Fibroblast of skin of left quadriceps (primary cell): ENCODE results near the gene GNB1L.

Source experiments
- DNase-seq, 2 experiments: peaks; one replicate each; pipeline ENCODE4 v3.0.0-alpha.2; 2013; ENCODE audit warnings: low read depth in 2 of 2

Gene GNB1L

DNA sequence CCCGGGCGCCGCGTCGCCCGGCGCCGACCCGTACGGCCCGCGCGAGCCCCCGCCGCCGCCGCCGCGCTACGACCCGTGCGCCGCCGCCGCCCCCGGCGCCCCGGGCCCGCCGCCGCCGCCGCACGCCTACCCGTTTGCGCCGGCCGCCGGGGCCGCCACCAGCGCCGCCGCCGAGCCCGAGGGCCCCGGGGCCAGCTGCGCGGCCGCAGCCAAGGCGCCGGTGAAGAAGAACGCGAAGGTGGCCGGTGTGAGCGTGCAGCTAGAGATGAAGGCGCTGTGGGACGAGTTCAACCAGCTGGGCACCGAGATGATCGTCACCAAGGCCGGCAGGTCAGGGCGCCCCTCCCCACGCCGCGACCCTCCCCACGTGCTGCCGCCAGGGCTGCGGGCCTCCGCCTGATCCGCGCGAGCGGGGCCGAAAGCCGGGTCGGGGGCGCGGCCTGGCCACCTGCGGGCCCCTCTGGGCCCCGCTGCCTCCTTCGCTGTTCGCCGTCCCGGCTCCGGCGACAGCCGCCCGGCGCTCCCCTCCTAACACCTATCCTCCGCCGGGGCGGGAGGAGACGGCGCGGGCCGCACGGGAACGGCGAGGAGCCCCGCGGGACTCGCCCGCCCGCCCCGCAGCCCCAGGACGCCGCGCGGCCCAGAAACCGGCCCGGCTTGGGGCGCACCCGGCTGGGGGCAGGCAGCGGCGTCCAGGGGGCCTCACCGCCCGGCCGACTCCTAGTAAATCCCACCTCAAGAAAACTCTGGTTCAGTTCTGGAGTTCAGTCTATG, 93.5 kb downstream of the GNB1L start:
- DNase-seq: no peak

DNA sequence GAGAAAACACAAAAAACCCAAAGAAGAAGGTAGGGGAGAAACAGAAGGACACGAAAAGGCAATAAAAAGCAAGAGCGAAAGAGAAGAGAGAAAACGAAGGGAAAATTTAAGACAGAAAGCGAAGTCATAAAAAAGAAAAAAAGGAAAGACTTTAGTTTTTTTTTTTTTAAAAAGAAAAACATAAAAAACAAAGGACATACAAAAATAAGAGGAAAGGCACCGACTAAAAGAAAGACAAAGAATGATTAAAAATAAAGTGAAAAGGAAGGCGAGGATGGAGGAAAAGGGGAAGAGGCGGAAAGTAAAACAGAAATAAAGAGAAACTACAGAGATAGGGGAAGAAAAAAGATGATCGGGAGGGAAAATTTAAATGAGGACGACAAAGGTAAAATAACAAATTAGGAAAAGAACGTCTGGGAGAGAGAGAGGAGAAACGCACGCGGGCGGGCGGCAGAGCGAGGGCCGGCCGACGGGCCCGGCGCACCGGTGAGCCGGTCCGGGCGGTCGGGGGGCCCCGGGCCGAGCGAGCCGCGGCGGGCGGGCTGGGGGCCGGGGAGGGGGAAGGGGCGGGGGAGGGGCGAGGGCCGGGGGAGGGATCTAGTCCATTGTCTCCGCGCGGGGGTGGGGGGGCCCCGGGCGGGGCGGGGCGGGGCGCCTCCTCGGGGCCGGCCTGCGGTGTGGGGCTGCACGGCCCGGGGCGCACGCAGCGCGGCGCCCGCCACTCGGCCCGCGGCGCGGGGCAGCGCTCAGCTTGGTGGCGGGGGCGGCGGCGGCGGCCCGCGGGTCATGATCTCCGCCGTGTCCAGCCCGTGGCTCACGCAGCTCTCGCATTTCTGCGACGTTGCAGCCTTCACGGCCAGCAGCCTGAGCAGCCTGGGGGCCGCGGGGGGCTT, 94.4 kb downstream of the GNB1L start, which contains the start of gene TBX1:
TBX1 (plus strand) TSS at position 721 of the 893 bp plus-strand sequence; CDS start at position 787, 66 bp downstream.
- no peak for DNase-seq

DNA sequence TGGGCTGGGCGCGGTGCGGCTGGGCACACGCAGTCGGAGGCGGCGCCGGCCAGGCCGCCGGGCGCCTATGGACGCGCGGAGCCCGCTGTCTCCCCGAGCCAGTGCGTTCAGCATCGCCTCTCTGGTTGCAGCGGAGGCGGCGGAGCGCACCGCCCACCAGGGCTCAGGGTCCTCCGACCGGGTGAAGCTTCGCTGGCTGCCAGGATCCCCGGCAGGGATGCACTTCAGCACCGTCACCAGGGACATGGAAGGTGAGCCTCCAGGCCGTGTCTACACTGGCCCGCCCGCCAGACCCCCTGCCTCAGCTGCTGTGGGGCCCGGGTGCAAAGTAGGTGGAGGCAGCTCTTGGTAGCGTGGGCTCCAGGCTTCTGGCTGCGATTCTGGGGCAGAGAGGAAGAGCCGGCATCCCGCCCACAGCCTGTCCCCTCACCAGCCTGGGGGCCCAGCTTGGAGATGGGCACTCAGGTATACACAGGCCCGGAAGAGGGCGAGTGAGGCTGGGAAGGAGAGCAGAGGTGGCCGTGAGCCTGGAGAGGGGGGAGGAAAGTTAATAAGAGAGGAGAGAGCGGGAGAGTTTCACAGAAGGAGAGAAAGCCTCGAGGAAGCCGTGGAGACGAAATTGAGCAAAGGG, 95.1 kb downstream of the GNB1L start:
- DNase-seq: no peak

DNA sequence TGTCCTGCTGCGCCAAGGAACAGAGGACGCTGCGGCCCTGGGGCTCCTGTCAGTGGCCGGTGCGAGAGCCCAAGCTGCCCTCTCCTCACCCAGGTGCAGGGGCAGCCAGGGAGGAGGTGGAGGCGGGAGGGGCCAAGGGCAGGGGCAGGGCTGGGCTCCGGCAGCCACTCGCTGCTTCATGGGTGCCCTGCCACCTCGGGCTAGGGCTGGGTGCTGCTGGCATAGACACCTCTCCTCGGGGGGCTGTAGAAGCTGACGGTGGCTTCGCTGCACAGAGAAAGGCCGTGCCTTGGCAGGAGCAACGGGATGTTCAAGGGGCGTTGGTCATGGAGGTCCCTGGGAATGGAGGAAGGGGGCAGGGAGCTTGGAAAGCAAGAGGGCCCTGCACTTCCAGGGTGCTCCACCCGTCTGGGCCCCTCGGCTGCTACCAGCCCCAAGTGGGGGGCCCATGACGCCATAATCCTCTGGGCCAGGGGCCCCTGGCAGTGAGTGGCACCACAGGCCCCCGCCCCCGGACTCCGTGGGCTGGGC, 95.7 kb downstream of the GNB1L start:
- DNase-seq: no peak

DNA sequence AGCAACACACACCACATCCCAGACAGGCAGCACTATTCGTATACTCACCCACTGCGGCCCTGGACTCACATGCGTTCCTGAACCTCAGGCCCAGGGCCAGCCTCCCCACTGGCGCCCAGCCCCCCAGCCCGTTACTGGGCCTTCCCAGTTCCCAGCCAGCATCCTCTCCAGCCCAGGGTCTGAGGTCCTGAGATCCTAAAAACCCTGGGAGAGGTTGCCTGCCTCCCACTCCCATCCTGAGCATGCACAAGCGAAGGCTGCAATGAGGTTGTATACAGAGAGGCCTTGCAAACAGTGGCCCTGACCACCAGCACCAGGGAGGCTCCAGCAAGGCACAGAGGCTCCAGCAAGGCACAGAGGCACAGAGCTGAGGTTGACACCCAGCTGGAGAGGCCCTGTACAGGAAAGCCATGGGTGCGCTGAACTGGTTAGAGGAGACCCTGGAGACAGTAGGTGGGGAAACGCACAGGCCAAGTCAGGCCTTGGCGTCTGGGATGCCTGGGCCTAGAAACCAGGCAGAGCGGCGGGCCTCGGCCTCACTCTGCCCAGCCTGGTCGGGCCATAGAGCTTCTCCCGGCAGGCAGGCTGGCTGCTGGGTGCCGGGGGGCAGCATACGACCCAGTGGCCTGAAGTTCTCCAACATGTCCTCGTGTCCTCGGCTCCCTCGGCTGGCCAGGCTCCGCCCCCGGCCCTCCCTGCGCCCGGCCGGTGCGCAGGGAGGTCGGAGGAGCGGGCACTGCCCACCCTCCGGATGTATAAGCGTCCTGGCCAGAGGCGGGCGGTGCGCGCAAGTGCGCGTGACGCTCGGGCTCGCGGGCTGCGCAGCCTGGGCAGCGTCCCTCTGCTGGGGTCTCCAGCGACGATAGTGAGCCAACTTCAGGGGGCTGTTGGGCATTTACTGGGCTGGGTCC, 96.4 kb downstream of the GNB1L start:
- no peak for DNase-seq

DNA sequence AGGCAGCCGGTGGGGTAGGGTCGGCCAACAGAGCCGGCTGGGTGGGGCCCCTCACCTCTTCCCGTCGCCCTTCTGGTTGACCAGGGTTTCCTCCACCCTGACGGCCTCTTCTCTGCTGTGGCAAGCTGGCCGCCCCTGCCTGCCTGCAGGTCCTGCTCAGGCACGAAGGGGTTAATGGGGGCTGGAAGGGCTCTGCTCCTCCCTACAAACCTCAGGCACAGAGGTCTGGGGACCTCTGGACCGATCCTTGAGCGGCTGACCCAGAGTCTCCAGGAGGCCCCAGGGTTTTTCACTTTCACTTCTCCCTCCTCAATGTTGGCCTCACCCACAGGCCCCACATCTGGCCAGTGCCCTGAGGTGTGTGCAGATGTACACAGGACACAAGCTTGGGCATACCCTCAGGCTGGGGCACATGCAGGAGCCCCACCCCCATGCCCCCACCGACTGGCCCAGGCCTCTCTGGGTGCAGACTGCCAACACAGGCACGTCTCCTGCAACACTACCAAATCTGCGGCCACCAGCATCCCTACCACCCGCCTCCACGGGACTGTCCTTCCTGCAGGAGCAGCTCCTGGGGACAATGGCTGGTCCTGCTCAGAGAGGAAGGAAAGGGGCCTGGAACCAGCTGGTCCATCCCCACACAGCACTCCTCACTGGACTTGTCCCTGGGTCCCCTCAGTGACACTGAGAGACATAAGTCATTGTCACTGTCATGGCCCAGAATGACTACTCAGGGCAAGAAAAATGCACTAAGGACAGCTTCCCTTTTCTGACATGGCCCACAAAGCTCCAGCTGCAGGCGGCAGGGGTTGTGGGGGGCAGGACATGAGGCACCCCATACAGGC, 97.3 kb downstream of the GNB1L start:
- DNase-seq: no peak

DNA sequence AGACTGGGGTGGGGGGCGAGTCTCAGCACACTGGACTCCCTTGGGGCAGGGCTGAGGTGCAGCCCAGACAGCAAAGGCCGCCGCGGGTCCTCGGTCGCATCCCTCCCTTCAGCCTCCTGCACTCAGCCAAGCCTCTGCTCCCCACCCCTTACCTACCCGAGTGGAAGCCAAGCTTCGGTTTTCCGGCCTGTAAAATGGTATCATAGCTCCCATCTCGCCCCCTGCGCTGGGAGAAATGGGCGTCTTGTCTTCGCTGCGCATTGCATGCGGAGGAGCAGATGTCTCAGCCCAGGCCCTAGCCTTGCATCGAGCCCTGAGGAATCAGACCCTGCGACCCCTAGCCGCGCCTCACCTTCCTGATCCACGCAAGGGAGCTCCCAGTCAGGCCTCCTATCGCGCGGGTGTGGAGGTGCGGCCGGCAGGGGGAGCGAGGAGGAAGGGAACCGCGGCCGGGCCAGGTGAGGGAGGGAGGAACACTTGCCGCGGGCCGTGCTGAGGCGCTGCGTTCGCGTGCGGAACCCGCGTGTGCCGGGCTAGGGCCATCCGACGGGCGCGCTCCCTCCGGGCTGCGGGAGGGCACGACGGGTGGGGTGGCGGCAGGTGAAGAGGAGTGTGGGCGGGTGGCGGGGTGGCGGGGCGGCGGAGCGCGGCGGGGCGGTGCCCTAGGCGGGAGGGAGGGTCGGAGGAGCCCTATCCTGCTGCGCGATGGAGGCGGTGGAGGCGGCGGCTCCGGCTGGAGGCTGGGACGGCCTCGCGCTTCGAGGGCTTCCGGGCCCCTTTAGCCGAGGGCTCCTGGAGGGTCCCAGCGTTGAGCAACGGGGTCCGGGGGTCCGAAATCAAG, 98.2 kb downstream of the GNB1L start:
- no peak for DNase-seq

DNA sequence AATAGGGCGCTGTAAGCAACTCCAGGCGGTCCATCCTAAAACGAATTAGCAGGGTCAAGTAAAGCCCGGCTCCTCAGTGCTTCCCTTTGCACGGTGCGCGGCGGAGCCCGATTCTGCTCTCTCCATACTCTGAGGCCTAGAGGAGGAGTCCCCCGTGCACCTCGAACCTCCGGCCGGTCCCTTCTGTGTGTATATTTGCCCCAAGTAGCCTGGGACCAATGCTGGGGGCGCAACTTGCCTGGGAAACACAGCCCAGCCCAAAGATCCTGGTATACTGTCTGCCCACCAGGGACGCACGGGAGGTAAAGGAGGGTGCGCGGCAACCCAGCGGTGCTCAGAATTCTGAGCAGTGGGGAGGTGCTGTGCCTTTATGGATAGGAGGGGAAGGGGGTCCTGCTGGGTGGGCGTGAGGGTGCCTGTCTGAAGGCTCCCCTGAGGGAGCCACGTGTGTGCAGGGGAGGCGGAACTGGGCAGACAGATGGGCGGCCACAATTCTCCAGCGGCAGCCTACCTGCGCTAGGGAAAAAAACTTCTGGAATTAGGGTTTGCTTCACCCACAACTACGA, 98.9 kb downstream of the GNB1L start:
- no peak for DNase-seq

DNA sequence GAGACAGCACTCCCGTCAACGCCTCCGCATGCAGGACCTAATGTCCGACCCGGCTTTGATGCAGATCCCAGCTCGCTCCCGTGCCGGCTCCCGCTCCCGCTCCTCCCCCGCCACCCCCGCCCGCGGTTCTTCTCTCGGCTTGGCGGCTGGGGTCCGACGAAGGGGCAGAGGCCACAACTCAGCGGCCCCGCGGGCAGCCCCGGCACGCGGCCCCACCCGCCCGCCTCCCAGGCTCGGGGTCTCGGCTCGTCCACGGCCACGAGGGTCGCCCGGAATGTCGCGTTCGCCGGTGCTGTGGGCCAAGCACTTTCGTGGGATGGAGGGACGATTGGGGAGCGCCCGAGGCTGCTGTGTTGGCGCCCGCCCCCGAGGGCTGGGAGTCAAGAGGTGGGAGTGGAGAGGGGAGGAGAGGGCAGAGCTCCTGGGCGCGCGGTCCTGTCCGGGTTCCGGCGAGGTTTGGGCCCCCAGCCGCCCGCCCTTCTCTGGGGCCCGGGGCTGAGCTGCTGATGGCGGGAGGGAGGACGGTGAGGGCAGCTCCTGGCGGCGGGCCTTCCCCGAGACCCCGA, 99.4 kb downstream of the GNB1L start:
- DNase-seq: no peak

DNA sequence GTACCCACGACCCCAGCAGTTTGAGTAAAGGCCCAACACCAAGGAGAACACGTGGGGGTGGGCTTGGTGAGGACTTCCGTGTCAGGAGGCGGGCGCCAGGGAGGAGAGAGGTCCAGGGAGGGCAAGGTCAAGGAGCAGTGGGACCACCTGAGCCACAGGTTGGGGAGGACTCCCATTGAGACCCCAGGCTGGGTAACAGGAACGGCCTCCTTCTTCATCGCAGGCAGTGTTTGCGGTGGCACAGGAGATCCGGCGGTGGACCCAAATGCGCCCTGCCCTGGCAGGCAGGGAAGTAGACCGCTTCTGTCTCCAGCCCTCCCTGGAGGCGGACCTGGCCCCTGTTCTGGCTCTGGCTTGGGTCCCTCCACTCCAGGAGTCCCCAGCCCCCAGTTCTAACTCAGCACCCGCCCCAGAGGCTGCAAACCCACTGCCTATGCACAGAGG, 100.0 kb downstream of the GNB1L start:
- DNase-seq: no peak

DNA sequence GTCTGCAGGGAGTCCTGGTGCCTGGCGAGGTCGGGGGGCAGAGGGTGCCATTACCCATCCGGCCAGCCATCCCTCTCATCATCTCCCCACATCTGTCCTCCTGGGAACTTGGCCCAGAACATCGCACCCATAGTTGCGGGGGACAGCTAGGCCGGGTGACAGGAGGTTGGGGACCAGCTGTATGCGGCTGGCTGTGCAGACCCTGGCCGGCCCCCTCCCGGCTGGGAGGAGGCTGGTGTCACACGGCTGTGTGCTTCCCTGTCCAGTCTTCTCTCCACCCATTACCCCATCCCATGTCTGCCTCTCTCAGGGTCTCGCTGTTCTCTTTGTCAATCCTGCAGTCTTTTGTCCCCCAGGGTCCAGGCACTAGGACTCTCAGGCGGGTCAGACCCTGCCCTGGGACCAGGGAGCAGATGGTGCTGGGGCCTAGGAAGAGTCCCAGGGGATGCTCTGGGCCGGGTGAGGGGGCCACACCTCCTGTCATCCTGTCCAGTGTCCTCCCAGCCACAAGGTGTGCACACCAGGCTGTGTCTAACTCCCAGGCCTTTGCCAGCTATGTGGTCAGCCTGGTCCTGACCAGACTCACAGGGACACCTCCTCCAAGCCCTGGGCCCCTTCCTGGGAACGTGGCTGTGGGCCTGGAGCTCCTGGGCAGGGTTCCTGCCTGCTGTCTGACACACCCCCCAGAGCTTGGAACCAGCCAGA, 100.5 kb downstream of the GNB1L start:
- DNase-seq: no peak

DNA sequence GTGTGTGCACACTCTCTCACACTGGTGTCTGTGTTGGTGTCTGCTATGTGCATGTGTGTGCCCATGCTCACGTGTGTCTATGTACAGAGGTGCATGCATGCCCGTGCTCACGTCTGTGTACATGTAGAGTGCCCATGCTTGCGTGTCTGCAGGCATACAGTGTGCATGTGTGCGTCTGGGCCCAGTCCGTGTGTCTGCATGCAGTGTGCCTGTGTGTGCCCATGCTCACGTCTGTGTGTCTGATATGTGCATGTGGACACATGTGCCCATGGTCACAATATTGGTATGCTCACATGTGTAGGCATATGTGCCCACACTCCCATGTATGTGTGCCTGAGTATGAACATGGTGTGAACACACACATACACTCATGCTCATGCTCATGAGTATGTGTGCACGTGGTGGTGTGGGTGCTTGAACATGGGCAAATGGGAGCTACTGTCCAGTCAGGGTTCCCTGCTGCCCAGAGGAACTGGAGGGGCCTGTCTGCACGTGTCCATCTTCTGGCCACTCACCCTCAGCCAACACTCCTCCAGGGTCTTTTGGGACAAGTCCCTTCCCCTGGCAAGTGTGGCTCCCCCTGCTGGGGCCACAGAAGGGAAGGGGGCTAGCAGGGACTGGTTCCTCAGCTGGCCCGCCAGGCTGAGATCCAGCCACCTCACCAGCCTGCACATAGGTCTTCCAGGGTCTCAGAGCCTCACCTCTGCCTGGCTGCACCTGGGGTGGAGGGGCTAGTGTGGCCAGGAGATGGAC, 101.4 kb downstream of the GNB1L start:
- DNase-seq: no peak

DNA sequence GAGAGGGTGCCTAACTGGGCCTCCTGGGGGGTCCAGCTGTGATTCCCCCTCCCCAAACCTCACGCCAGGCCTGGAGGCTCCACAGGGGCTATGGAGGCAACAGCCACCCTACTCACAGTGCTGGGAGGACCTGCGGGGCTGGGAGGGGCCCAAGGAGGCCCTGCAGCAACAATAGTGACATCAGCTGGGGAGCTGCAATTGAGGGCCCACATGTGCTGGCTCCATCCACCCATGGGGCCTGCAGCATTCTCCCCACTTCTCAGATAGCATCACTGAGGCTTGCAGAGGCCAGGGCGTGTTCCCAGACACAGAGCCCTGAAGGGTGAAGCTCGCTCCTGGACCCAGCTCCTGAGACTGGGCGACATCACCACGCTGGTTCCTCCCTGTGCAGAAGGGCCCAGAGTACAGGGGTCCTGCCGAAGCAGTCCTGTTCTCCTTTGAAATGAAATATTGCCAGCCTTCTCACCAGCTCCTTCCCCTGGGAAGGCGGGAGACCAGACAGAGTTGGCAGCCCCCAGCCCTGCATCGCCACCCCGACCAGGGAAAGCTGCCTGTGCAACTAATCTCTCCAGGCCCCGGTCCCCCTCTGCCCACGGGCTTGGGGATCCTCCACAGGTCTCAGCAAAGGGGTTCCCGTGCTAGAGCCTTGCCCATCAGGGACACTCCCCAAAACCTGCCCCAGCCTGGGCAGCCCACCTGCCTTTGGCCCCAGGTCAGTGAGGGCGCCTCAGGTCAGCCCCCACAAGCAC, 103.0 kb downstream of the GNB1L start:
- DNase-seq: no peak

DNA sequence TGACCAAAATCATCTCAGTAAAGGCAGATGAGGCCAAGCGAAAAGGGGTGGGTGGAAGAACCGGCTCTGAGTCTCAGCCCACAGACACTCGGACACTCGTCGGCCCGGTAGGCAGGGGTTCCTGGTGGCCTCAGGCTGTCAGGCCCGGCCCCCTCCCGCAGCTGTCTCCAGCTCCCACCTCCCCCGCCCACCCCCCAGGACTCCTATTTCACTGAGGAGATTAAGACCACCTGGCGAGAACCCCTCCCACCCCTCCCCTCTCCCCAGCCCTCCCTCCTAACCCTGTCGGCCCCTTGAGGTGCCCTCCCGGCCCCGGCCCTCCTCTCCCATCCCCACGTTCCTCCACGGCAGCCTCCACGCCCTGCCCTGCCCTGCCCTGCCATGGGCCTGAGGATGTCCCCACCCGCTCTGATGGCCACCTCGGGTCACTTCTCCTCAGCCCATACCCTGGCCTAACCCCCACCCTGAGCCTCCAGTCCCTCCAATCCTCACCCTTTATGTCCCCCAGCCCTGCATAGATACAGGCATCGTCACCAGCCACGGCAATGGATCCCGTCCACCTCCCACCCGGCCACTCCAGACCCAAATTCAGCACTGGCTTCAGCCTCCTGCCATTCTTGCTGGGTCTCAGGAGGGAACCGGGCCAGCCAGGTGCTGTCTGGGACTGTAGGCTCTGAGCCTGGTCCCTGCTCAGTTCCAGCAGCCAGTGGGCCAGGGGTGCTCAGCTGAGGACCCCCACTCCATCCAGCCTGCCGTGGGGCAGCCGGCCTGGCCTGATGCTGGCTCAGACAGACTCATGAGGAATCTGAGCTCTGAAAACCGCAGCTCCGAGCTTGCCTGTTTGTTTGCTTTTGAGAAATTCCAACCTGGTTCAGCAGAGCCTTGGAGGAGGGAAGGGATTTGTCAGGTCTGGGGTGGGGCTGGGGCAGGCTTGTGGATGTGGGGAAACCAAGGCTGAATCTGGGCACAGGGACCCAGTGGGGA, 103.9 kb downstream of the GNB1L start:
- peak; percentile 16 to 31 for DNase-seq

DNA sequence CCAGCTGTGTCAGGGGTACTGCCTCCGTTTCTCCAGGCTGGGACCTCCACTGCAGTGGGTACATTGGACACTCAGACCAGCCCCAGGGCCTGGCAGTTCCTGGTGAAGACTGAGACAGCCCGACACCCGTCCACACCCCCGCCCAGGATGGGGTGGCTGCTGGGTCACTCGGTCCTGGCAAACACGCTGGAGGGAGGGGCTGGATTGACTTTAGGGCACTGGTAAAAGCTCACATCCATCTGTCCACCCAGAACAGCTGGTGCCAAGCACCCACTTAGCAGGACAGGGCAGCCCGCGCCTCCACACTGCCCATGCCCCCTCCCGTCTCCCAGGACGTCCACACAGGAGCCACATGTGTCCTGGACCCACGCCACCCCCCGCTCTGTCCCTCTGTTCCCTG, 104.8 kb downstream of the GNB1L start:
- DNase-seq: no peak
